H1 (cell line): ENCODE data around the gene NUP107. TPM values are rescaled to one million over a fixed set of nuclear protein-coding genes. Genes with fewer than 3 reads are reported as not detected.

Experiments used
- CTCF ChIA-PET: fragments of 300-600 bp; sonication (Branson Sonifier 250); formaldehyde crosslinking; loops from one replicate; lab custom pipeline; 2021; ENCODE audit not compliant: partially characterized antibody; lab: Charles Lee
- POLR2A ChIA-PET: fragments of 300-600 bp; sonication (Branson Sonifier 250); formaldehyde crosslinking; loops from one replicate; lab custom pipeline; 2021; ENCODE audit warnings: inconsistent platforms; ENCODE audit not compliant: partially characterized antibody; lab: Charles Lee
- DNase-seq, 2 experiments: peaks; one replicate each; pipeline versions ENCODE4 v3.0.0 to v3.0.0-alpha.2; 2010 to 2022; ENCODE audit warnings: low spot score in 2 of 2, low read depth in 1 of 2, mixed read lengths in 1 of 2
- FAIRE-seq: peaks from 2 replicates; lab custom pipeline; 2011; peaks lifted over from hg19 to GRCh38; lab: Jason Lieb, UNC
- H2AFZ ChIP-seq: 2 replicates; pipeline ENCODE4 v1.8.1; 2012; ENCODE audit warnings: low read length, inconsistent platforms
- H2AK5ac ChIP-seq: 2 replicates; pipeline ENCODE4 v1.6.1; 2013; ENCODE audit warnings: low read depth, low read length
- H2BK120ac ChIP-seq: replicated peaks from 2 replicates; pipeline ENCODE3; 2013; ENCODE audit warnings: low read depth, low read length, inconsistent platforms
- H2BK12ac ChIP-seq: 2 replicates; pipeline ENCODE4 v1.6.1; 2013; ENCODE audit warnings: low read depth, low read length
- H2BK15ac ChIP-seq: 2 replicates; pipeline ENCODE4 v1.6.1; 2013; ENCODE audit warnings: low read length
- H2BK20ac ChIP-seq: 2 replicates; pipeline ENCODE4 v1.6.1; 2013; ENCODE audit warnings: low read length
- H2BK5ac ChIP-seq: 2 replicates; pipeline ENCODE4 v1.6.1; 2013; ENCODE audit warnings: low read depth, low read length
- H3K14ac ChIP-seq: 2 replicates; pipeline ENCODE4 v1.6.1; 2013; ENCODE audit warnings: inconsistent platforms; ENCODE audit not compliant: insufficient read length
- H3K18ac ChIP-seq: 2 replicates; pipeline ENCODE4 v1.6.1; 2013; ENCODE audit warnings: low read length; ENCODE audit errors: extremely low read depth
- H3K23ac ChIP-seq: 2 replicates; pipeline ENCODE4 v1.6.1; 2013; ENCODE audit warnings: inconsistent platforms; ENCODE audit not compliant: insufficient read length
- H3K23me2 ChIP-seq: 2 replicates; pipeline ENCODE4 v1.6.1; 2013; ENCODE audit warnings: low read depth, low read length
- H3K27ac ChIP-seq: 2 replicates; pipeline ENCODE4 v1.6.1; 2011; ENCODE audit warnings: low read depth, low read length, inconsistent platforms
- H3K27me3 ChIP-seq, 4 experiments: replicated peaks in 1 of 4; 1 replicate in 1 of 4; 2 replicates in 3 of 4; pipeline versions ENCODE4 v1.6.1 to v1.8.1; 2011 to 2013; ENCODE audit warnings: low read length in 3 of 4, mild to moderate bottlenecking in 3 of 4, inconsistent platforms in 2 of 4, mixed read lengths in 2 of 4, moderate library complexity in 1 of 4; ENCODE audit not compliant: control insufficient read depth in 3 of 4, insufficient read depth in 3 of 4; ENCODE audit errors: extremely low read depth in 1 of 4
- H3K36me3 ChIP-seq, 4 experiments: 2 replicates each; pipeline versions ENCODE4 v1.6.1 to v1.8.1; 2011 to 2013; ENCODE audit warnings: mild to moderate bottlenecking in 4 of 4, low read length in 3 of 4, moderate library complexity in 2 of 4, control low read depth in 1 of 4, inconsistent platforms in 1 of 4; ENCODE audit not compliant: insufficient read depth in 4 of 4, control insufficient read depth in 2 of 4
- H3K4ac ChIP-seq: replicated peaks from 2 replicates; pipeline ENCODE3; 2013; ENCODE audit warnings: low read length, low read depth, mixed read lengths, inconsistent platforms; ENCODE audit not compliant: insufficient read length
- H3K4me1 ChIP-seq, 4 experiments: replicated peaks in 1 of 4; 1 replicate in 1 of 4; 2 replicates in 3 of 4; pipeline versions ENCODE4 v1.6.1 to v1.8.1; 2011 to 2013; ENCODE audit warnings: low read length in 3 of 4, inconsistent platforms in 2 of 4, mixed read lengths in 1 of 4; ENCODE audit not compliant: insufficient read depth in 4 of 4, control insufficient read depth in 3 of 4
- H3K4me2 ChIP-seq, 2 experiments: 2 replicates each; pipeline versions ENCODE4 v1.6.1 to v1.8.1; 2011 to 2013; ENCODE audit warnings: low read depth in 2 of 2, low read length in 2 of 2, control low read depth in 1 of 2, inconsistent platforms in 1 of 2, mild to moderate bottlenecking in 1 of 2; ENCODE audit not compliant: insufficient read depth in 1 of 2
- H3K4me3 ChIP-seq, 4 experiments: fragments of 200-600, 300-600 bp in 1 of 4; sonication (generic), shearing (Covaris generic), sonication (Bioruptor Twin) in 1 of 4; 2 replicates each; pipeline versions ENCODE4 v1.5.1 to v1.8.1; 2011 to 2016; ENCODE audit warnings: low read length in 4 of 4, low read depth in 3 of 4, control low read depth in 2 of 4, inconsistent platforms in 2 of 4, mild to moderate bottlenecking in 2 of 4, mixed read lengths in 1 of 4, moderate library complexity in 1 of 4; ENCODE audit not compliant: insufficient read depth in 2 of 4; ENCODE audit errors: extremely low read depth in 1 of 4
- H3K56ac ChIP-seq: replicated peaks from 2 replicates; pipeline ENCODE3; 2013; ENCODE audit warnings: low read depth, mild to moderate bottlenecking, mixed read lengths, low read length, inconsistent platforms; ENCODE audit not compliant: insufficient read length
- H3K79me1 ChIP-seq: 2 replicates; pipeline ENCODE4 v1.6.1; 2013; ENCODE audit warnings: low read depth, low read length, control low read depth
- H3K79me2 ChIP-seq, 2 experiments: 2 replicates each; pipeline versions ENCODE4 v1.6.1 to v1.8.1; 2012 to 2013; ENCODE audit warnings: low read length in 2 of 2, mild to moderate bottlenecking in 2 of 2, inconsistent platforms in 1 of 2; ENCODE audit not compliant: insufficient read depth in 2 of 2, control insufficient read depth in 1 of 2
- H3K9ac ChIP-seq, 4 experiments: replicated peaks in 1 of 4; 1 replicate in 1 of 4; 2 replicates in 3 of 4; pipeline versions ENCODE4 v1.6.1 to v1.8.1; 2011 to 2013; ENCODE audit warnings: low read depth in 3 of 4, low read length in 3 of 4, control low read depth in 2 of 4, mild to moderate bottlenecking in 2 of 4, moderate library complexity in 2 of 4, inconsistent platforms in 1 of 4; ENCODE audit errors: extremely low read depth in 1 of 4
- H3K9me3 ChIP-seq, 2 experiments: 2 replicates each; pipeline versions ENCODE4 v1.6.1 to v1.8.1; 2012 to 2013; ENCODE audit warnings: mild to moderate bottlenecking in 2 of 2, moderate library complexity in 2 of 2, control low read depth in 1 of 2, inconsistent platforms in 1 of 2, low read depth in 1 of 2, low read length in 1 of 2, mixed read lengths in 1 of 2; ENCODE audit not compliant: insufficient read depth in 2 of 2
- H4K20me1 ChIP-seq, 2 experiments: replicated peaks in 1 of 2; 2 replicates each; pipeline versions ENCODE3 to v1.8.1; 2011 to 2013; ENCODE audit warnings: inconsistent platforms in 2 of 2, low read length in 2 of 2, mild to moderate bottlenecking in 1 of 2; ENCODE audit not compliant: insufficient read depth in 2 of 2, control insufficient read depth in 1 of 2
- H4K5ac ChIP-seq: 2 replicates; pipeline ENCODE4 v1.6.1; 2013; ENCODE audit warnings: low read length, low read depth, mixed read lengths, inconsistent platforms; ENCODE audit not compliant: insufficient read length
- H4K8ac ChIP-seq: 2 replicates; pipeline ENCODE4 v1.8.0; 2013; ENCODE audit warnings: mild to moderate bottlenecking, moderate library complexity, low read length, inconsistent platforms; ENCODE audit not compliant: insufficient read depth; ENCODE audit errors: extremely low read depth
- H4K91ac ChIP-seq: replicated peaks from 2 replicates; pipeline ENCODE3; 2013; ENCODE audit warnings: low read length, mixed read lengths, inconsistent platforms; ENCODE audit not compliant: insufficient read length
- HDAC6 ChIP-seq: IDR thresholded peaks from one replicate; pipeline ENCODE4 v1.7.1; 2012; ENCODE audit warnings: low read depth, mild to moderate bottlenecking, inconsistent platforms, low read length, moderate library complexity
- KDM4A ChIP-seq: IDR thresholded peaks from one replicate; pipeline ENCODE4 v1.7.1; 2012; ENCODE audit warnings: low read depth, mild to moderate bottlenecking, moderate library complexity, low read length, inconsistent platforms; ENCODE audit not compliant: severe bottlenecking
- PHF8 ChIP-seq: fragments of 200-600 bp; sonication (generic); conservative IDR thresholded peaks from 2 replicates; pipeline ENCODE4 v1.7.1; 2012; ENCODE audit warnings: low read depth, mild to moderate bottlenecking, inconsistent platforms, low read length, moderate library complexity
- POLR2A ChIP-seq, 2 experiments: IDR thresholded peaks; 1 replicate in 1 of 2; 2 replicates in 1 of 2; pipeline ENCODE4 v1.6.1; 2011; ENCODE audit warnings: low read depth in 2 of 2, low read length in 2 of 2, mild to moderate bottlenecking in 2 of 2; ENCODE audit errors: control extremely low read depth in 1 of 2
- WGBS, 2 experiments: shearing (Covaris generic) in 1 of 2; methylation state at CpG; one replicate each; pipeline versions ENCODE4 v1.1.6 to v1.1.7; 2013 to 2015; ENCODE audit warnings: low lambda C conversion rate in 2 of 2, mixed read lengths in 2 of 2, inconsistent platforms in 1 of 2, low coverage in 1 of 2, missing lambda C conversion rate in 1 of 2; ENCODE audit not compliant: insufficient replicate concordance in 2 of 2, insufficient coverage in 1 of 2, insufficient read length in 1 of 2; ENCODE audit errors: extremely low coverage in 1 of 2, missing lambda C conversion rate in 1 of 2; 5-methylcytosine and 5-hydroxymethylcytosine counted together
- polyA plus RNA-seq, 7 experiments: library from polyadenylated mRNA; depleted of rRNA in 3 of 7; stranded (reverse) in 5 of 7; unstranded in 2 of 7; fragments of >200 nt in 5 of 7; fragments of 200-250 nt in 2 of 7; gene quantifications; 1 replicate in 5 of 7; 2 replicates in 1 of 7; 4 replicates in 1 of 7; pipeline versions ENCODE4 v1.2.1 to v1.2.3, GENCODE V29; 2011 to 2013; ENCODE audit warnings: missing spikeins in 2 of 7, mixed read lengths in 2 of 7
- total RNA-seq: library from RNA; stranded (reverse); fragmentation: NEBNext Ultra II Directional; extraction: Animal tissue kit (Norgen Biotek cat#: 25700); gene quantifications from 2 replicates; pipeline ENCODE4 v1.2.1, GENCODE V29; 2021

NUP107 gene
- total and polyA plus RNA-seq, 2 of the 8 experiments (the other 6 are each of a cell fraction or from before 2014, with no cell fraction given): 46.1 to 141 TPM

- no peaks in the 10 kb centered on the region for H3K27me3 ChIP-seq
- FAIRE-seq: no peak
- 14% methylated on average over 15 of the region's 15 CpGs; no CpG with 5 or more reads in 1 of the 2 experiments for WGBS, 2 experiments
Observed at GRCh38 chr12:68746572-68747180, 59.9 kb downstream of the NUP107 start.

More at GRCh38 chr12:68746572-68747180, 59.9 kb downstream of the NUP107 start:
- Histone ChIP-seq H3K27ac (0 out of 2 replicates have a peak overlapping the region, but pooled peaks have one; percentile 28), H2AFZ (peak overlapping the region; percentile 76), H4K20me1 (no peaks in the 10 kb centered on the region), H4K8ac (0 out of 2 replicates have a peak overlapping the region, but pooled peaks have one; percentile 90), H3K9me3 (no peaks in the 10 kb centered on the region), H2BK5ac (peak overlapping the region; percentile 76; the same call in 1 of the 2 replicates), H3K4me2 (peak overlapping the region; percentile 78 to 90), H3K4me3 (peak overlapping the region; percentile 79 to 91 (median 86)), H2BK20ac (no peak overlapping the region), H3K4me1 (no peaks in the 10 kb centered on the region; a peak in 2 of 7 replicates), H4K91ac (no peak overlapping the region), H4K5ac (no peak overlapping the region), H2BK15ac (0 out of 2 replicates have a peak overlapping the region, but pooled peaks have one; percentile 19), H2AK5ac (no peak overlapping the region), H3K79me2 (peaks cover 0 to 16% of the 10 kb centered on the region in 2 experiments; a peak in 2 of 4 replicates), H2BK120ac (no peak overlapping the region), H3K36me3 (peaks cover 3 to 18% (median 5%) of the 10 kb centered on the region in 4 experiments; a peak in 6 of 8 replicates), H3K79me1 (peaks cover 3% of the 10 kb centered on the region; the same call in 1 of the 2 replicates), H3K18ac (no peak overlapping the region), H3K14ac (no peak overlapping the region), H3K23ac (no peak overlapping the region), H3K23me2 (peaks cover 8% of the 10 kb centered on the region), H3K56ac (no peak overlapping the region), H3K4ac (no peak overlapping the region), H3K9ac (peak overlapping the region; percentile 68 to 86 (median 84)), H2BK12ac (peak overlapping the region; percentile 33; the same call in 1 of the 2 replicates)
- no peak for DNase-seq
- ChIA-PET POLR2A (interaction anchor here (0.7 to 3.5 kb wide), 16 partner anchors 10 to 405 kb away, joined by 3 to 36 read pairs (median 3); partner anchors contain the start of gene MDM2), CTCF (interaction anchor here (0.7 kb wide), 2 partner anchors 84 to 130 kb away, joined by 4 read pairs; no protein-coding TSS in a partner anchor)
- peak; percentile 43 for TF ChIP-seq KDM4A
- peak in 1 of 2 experiments; percentile 66; a peak in 1 of 3 replicates for TF ChIP-seq POLR2A (IDR thresholded peaks at IDR 0.05; ENCODE audit: control extremely low read depth in 1 of 2, low read depth in 2 of 2, low read length in 2 of 2)
- 0 out of 2 replicates have a peak, but pooled peaks have one; percentile 18 for TF ChIP-seq PHF8
- TF ChIP-seq HDAC6: no peak
